HPDE6-E6E7 (cell line): ENCODE data around the gene DENND5A.

Experiments
- DNase-seq: peaks from one replicate; pipeline ENCODE4 v3.0.0; 2011; ENCODE audit warnings: missing footprints; ENCODE audit errors: extremely low spot score

Gene DENND5A

DNA sequence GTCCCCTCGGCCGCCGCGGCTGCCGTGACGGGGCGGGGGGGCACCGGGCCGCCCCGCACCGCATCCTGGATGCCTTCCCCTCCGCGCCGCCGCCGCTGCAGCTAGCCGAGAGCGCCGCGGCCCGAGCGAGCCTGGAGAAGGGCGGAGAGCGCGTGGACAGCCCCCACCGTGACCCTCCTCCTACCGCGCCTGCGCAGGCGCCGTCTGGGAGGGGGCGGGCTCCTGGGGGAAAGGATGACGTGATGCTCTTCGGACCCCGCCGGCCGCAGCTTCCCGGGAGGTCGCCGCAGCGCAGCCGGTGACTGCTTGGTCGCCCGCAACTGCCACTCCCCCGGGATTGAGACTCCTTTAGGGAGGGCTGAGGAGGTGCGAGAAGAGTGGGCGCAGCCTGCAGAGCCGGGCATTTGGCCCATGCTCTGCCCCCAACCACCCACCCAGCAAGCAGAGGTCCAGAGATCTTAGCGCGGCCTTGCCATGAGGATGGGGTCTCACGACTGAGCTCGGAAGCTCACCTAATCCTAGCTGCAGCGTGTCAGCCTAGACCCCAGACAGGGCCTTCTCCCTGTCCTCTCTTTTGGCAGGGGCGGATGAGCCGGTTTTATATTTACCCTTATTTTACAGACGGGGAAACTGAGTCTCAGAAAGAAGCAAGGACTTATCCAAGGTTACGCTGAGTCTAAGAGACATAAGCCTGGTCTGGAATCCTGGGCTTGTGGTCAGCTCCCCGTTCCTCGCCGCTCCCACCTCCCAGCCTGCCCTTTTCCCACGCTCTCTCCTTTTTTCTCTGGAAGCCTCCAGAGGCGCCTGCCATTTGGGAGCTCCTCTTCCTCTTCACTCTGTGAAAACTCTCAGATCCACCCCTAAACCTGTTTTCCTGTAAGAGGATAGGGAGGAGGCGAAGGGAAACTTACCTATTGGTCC is at the start of gene DENND5A:
DENND5A (minus strand) TSS at position 140 of the 921 bp plus-strand sequence. CDS start 281 bp downstream, outside the sequence.
- peak; percentile 89 for DNase-seq

DNA sequence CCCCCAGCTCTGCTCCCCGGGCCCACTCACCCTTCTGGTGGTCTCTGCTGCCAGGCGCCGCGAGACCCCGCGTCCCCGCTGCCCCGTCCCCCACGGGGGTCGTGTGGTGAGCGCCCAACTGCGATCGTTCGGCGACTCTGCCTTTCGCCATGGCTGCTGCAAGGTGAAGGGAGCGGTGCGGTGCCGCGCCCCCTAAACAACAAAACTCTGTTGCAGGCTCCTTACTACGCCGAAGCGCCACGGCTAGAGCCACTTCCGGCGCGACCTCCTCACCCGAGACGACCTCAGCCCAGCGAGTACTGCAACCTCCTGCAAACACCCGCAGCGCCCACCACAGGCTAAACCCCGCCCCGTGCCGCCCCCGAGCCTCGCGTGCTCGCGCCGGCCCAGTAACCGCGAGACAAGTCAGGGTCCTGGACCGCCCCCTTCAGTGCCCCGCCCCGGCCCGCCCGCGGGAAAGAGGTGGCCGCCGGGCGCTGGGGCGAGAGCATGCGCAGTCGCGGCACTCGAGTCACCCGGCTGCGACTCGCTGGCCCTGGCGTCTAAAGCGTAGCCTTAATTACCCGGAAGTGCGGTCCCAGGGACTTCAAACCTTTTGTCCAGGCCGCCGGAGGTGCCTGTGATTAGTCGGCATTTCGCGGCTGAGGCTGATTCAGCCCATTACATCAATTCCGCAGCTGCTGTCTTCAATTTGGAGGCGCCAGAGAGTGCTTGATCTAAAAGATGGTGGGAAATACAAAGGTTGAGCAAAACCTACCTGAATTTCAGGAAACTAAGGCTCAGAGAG is 49.3 kb upstream of the DENND5A start, which contains the start of gene TMEM41B:
TMEM41B (minus strand) TSS at position 303 of the 787 bp plus-strand sequence; CDS start at position 151, 152 bp downstream.
- peak; percentile 100 for DNase-seq

DNA sequence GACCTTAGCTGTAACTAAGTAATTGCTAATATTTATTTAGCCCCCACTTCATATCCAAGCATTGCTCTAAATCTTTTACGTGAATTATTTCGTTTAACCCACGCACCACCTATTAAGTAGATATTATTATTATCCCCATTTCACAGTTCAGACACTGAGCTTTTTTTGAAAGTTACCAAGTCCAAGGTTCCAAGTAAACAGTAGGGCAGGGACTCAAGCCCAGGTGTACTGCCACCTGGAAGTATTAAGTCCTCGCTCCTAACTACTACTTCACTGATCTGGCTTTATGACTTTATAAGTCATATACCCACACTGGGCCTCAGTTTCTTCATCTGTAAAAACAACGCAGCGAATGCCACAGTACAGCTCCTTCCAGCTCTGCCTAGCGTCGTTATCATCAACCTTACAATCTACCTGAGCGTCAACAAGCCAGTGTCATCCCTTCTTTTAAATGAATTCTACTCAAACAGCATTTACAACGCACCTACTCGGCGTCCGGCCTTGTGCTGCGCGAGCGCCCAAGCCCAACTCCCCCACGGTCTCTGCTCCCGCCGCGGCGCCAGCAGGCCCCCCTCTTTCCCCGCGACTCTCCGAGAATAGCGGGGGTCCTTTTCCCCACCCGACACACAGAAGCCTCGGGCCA is 48.6 kb upstream of the DENND5A start:
- peak; percentile 2 for DNase-seq

DNA sequence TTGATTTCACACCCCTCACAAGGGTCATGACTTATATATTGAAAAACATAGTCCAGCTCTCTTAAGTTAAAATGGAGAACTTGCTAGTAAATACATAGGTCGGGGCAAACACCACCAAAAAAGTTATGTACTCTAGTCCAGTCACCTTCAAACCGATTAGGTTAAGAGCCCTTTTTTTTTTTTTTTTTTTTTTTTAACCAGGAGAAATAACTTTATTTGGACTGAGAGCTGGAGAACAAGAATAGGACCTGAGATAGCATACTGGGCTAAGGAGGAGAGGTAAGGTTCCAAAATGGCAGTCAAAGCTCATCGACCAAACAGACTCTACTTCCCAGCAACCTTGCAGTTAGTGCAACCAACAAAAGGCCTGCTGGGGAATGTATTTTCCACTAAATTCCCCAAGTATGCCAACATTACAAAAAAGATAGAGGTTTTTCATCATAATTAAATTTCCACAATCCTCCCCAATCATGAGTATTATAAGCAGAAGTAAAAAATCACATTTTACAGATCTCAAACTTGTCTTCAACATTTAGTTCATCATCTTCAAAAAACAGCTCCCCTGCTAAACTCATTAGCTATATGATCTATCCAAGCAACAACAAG is 45.4 kb upstream of the DENND5A start:
- DNase-seq: no peak

DNA sequence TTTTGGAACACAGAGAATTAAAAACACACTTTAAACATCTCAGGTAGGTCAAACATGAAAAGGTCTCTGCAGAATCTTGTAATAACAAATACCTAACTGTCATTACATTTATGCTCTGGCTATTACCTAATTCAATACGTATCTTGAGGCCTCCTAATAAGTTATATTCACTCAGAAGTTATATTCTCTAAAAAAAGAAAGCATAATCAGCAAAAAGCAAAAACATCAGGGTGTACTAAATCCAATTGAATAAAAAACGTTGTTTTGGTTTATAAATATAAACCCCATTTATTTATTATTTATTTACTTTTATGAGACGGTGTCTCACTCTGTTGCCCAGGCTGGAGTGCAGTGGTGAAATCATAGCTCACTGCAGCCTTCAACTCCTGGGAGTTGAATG is 39.0 kb upstream of the DENND5A start:
- DNase-seq: no peak

DNA sequence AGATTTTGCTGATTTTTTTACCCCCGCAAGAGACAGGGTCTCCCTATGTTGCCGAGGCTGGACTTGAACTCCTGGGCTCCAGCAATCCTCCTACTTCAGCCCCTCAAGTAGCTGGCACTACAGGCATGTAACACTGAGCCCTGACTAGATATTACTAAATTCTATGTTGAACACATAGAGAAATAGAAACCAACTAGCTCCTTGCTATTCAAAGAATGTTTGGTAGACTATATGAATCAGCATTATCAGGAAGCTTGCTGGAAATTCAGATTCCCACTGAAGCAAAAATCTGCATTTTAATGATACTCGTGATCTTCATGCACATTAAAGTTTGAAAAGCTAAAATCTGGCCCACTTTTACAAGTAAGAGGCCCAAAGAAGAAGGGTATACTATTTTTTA is 37.3 kb upstream of the DENND5A start:
- no peak for DNase-seq

DNA sequence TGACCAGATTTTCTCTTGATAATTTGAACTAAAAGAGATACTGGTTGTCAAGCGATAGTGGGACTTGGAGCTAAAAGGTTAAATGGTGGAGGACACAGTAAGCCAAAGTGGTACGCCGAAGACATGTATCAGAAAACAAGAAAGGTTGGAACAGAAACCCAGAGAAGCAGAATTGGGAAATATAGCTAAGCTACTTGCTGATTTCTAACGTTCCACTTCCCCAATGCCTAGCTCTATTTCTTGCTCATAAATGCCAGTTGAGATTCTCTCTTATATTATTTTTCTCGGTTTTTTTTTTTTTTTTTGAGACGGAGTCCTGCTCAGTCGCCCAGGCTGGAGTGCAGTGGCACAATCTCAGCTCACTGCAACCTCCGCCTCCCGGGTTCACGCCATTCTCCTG is 36.6 kb upstream of the DENND5A start:
- no peak for DNase-seq

DNA sequence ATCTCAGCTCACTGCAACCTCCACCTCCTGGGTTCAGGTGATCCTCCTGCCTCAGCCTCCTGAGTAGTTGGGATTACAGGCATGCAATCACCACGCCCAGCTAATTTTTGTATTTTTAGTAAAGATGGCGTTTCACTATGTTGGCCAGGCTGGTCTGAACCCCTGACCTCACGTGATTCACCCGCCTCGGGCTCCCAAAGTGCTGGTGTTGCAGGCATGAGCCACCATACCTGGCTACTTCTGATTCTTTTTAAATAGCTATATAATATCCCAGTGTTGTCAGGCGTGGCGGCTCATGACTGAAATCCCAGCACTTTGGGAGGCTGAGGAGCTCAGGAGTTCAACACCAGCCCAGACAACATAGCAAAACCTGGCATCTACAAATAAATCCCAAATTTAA is 28.5 kb upstream of the DENND5A start:
- no peak for DNase-seq

DNA sequence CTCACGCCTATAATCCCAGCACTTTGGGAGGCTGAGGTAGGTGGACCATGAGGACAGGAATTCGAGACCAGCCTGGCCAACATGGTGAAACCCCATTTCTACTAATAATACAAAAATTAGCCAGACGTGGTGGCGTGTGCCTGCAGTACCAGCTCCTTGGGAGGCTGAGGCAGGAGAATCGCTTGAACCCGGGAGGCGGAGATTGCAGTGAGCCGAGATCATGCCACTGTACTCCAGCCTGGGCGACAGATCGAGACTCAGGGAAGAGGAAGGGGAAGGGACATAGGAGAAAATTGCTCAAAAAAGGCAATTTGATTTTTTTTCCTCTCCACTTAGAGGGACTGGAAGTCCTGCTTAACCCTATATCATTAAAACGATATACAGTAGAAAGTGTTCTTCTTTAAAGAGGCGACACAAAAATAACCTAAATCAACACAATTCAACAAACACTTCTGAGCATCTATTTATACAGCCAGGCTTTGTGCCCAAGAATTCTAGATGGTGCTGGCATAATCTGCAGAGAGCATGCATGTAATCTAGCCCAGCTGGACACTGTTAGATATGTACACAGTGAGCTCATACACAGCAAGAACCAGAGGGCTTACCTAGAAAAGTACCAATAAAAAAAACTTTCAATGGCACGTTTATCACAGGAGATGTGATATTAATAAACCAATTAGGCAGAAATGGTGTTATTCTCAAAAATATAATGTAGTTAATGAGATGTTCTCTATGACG is 20.9 kb upstream of the DENND5A start:
- DNase-seq: no peak

DNA sequence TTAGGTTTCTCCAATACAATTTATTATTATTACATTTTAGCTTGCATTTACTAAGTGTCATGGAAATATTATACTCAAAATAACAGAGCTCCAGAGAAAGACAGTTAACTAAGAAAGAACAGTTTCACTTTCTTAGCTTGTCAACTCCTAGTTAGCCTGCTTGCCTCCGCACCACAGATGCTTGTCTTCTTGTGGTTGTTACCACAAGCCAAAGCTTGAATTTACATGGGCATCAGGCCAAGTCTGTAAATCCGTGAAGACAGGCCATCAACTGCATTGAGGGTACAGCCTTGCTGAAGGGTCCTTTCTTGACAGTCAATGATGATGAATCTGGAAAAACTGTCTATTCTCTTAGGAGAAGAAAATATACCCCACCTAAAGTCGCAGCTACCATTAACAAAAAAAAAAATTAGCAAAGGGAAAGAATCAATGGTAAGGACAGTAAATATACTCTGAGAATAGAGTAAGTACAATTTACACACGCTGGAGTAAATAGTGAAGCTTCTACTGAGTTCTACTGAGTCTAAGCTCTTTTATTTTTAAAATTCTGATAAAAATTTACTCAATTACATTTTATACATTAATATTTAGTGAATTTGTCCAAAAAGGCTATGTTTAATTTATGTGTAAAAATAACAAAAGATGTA is 15.6 kb upstream of the DENND5A start:
- DNase-seq: no peak

DNA sequence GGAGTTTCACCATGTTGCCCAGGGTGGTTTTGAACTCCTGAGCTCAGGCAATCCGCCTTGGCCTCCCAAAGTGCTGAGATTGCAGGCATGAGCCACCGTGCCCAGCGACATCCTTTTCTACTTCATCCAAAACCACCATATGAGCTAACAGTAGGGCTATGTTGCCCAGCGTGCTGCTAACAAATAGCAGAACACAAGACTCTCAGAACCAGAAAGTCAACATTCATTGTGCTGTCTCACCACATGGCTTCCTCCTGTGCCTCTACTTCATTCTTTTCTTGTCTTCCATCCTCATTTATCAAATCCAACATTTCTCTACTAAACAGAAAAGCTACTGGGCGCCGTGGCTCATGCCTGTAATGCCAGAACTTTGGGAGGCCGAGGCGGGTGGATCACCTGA is 12.0 kb upstream of the DENND5A start:
- DNase-seq: no peak

DNA sequence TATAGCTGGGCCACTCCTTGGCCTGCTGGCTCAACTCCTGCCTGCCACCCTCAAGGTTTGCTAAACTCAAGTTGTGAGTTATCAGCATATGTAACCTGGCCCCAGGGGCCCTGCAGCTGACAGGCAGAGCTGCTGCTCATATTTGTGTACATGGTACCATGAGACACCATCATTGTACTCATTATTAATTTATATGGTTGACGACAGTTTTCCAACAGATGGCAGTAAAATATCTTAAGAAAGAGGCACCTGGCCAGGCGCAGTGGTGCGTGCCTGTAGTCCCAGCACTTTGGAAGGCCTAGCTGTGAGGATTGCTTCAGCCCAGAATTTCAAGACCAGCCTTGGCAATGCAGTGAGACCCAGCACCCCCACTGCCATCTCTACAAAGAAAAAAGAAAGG is 11.4 kb upstream of the DENND5A start:
- no peak for DNase-seq

DNA sequence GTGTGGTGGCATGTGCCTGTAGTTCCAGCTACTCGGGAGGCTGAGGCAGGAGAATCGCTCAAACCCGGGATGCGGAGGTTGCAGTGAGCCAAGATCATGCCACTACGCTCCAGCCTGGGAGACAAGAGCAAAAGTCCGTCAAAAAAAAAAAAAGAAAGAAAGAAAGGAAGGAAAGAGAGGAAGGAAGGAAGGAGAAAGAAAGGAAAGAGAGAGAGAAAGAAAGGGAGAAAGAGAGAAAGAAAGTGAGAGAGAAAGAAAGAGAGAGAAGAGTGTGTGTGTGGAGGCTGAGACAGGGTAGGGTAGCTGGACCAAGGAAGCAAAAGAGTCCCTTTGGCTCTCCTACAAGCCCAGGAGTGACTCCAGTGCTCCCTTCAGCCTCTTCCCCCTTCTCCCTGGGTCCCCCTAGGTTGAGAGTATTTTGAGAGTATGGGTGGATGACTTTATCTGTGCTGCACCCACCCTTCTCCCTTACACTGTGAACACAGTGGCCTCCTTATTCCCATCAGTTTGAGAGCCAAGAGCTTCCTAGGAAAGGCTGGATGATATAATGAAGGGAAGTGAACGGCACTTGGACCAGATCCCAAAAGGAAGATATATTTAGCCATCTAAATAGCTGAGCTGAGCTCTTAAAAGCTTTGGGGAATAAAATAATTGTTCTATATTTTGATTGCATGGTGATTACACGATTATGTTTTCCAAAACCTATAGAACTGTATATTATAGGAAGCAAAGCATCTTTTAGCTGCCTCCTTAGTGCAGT is 9.5 kb upstream of the DENND5A start:
- no peak for DNase-seq

DNA sequence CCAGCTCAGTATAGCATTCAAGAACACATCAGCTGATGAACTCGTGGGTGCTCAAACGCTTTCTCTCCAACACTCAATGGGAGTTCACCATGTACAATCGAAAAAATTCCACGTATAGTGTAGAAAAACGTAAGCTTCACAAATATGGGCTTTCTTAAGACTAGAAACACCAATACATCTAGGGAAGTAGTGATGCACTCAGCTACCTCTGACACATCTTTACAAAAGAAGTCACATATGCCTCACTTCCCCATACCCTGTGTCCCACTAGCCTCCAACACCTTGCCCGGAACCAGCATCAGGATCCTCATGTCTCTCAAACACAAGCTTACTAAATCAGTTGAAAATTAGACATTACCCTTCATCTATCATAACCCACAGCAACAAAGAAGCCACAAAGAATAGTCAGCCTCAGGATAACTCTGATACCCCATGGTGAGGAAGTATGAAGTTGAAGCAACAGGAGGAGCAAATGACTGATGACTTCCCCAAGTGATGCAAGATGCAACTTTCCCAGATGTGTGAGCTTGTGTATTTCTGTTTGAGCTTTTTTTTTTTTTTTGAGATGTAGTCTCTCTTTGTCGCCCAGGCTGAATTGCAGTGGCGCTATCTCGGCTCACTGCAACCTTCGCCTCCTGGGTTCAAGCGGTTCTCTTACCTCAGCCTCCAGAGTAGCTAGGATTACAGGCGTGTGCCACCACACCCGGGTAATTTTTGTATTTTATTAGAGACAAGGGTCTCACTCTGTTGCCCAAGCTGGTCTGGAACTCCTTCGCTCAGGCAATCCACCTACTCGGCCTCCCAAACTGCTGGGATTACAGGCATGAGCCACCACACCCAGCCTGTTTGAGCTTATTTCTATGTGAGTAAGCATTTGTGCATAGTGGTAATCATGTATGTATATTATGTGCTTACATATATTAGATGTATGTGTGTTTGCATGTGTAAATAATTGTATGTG is 8.5 kb upstream of the DENND5A start:
- no peak for DNase-seq

DNA sequence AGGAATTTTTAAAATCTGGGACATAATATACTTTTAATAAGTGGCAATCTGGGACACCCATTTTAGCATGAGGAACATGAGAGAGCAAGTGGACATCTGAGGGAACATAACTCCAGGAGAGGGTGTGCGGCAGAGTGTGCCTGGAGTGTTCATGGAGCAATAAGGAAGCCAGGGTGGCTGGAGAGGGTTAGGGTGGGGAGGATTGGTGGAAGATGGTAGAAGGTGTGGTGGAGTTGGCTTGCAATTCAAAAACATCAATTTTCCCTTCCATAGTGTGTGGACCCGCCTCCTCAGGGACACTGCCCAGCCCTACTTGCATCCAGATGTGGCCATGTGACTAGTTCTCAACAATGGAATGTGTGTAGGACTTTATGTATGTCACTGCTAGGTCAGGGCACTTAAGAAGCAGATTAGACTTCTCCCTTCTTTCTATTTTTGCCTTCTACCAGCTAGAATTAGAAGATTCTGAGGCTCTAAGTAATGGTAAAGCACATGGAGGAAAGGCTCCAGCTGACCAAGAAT is 4.4 kb upstream of the DENND5A start:
- DNase-seq: no peak

DNA sequence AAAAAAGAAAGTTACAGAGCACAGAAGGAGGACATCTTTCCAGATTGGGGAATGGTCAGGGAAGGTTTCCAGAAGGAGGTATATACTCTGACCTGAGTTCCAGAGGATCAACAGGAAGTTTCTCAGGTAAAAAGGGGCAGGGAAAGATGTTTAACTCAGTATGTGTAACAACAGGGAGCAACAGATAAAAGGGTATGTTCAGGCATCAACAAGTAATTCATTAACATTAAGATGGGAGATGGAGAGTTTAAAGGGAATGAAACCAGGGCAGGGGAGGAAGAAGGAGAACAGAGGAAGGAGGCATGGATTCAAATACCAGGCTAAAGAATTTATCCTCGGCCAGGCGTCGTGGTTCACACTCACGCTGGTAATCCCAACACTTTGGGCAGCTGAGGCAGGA is 2.5 kb upstream of the DENND5A start:
- DNase-seq: no peak

DNA sequence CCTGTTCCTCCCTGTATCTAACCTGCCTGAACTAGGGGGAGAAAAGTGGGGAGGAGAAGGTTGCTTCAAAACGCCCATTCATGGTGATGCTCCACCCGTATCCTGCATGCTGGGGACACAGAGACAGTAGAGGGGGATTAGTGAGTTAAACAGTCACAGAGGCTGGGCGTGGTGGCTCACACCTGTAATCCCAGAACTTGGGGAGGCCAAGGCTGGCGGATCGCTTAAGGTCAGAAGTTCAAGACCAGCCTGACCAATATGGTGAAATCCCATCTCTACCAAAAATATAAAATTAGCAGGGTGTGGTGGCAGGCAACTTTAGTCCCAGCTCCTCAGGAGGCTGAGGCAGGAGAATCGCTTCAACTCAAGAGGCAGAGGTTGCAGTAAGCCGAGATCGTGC is 1.8 kb upstream of the DENND5A start:
- DNase-seq: no peak

DNA sequence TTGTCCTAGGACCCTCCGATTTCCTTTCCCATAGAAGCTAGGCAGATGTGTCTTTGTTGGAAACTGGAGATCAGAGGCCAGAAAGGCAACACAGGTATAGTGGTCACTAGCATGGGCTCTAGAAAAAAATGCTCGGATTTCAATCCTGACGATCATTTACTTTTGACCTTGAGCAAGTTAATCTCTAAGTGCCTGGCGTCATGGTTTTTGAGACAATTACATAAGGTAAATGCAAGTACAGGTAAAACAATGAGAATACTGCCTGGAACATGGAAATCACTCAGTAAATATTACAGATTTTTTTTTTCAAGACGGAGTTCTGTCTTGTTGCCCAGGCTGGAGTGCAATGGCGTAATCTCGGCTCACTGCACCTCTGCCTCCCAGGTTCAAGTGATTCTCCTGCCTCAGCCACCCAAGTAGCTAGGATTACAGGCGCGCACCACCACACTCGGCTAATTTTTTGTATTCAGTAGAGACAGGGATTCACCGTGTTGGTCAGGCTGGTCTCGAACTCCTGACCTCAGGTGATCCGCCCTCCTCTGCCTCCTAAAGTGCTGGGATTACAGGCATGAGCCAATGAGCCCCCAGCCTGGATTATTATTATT is 1.1 kb upstream of the DENND5A start:
- no peak for DNase-seq
